Measurements from ENCODE around the gene EIF2D. TPM values are rescaled to one million over a fixed set of nuclear protein-coding genes. Genes with fewer than 3 reads are reported as not detected.

EIF2D gene
- total RNA-seq, 2 experiments from 2014 or later, result 97.9 to 100 TPM

GRCh38 chr1:206581114-206581497, 31.2 kb downstream of the EIF2D start:
- ChIA-PET CTCF (interaction anchor here (0.8 to 19.2 kb wide), 7 partner anchors 8 to 115 kb away, joined by 4 to 417 read pairs (median 6); partner anchors contain the start of gene EIF2D), POLR2A (interaction anchor here (2.2 to 10.1 kb wide), 2 partner anchors 21 to 29 kb away, joined by 8 to 253 read pairs; no protein-coding TSS in a partner anchor)

DNA sequence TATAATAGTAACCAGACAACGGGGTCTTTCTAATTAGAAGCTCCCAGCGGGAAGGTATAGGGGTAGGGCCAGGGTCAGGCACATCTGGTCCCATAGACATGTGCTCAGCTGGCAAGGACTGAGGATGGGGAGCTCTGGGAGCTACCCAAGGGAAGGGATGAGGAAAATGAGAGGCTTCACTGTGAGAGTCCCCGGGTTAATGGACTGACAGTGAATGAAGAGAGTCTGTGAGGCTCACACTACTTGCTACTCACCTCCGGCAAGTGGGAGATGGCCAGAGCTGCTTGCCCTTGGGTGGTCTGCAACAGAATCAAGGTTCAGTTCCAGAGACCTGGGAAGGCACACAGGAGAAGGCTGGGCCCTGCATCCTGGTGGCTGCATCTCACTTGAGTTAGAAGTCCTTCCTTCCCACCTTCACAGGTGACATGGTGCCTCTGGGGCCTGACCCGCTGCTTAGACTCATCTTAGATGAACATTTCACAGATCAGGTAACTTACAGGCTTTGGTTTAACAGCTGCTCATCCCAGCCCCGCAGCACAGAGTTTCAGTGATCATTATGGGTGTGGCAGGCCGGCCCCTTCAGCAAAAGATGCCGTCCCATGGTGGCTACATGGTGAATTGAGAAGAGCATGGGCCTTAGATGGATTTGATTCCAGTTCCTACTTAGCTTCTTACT, 31.7 kb downstream of the EIF2D start:
- POLR2A ChIA-PET, result interaction anchor here (0.7 to 10.1 kb wide), 6 partner anchors 9 to 55 kb away, joined by 3 to 253 read pairs (median 4); partner anchors contain the start of gene DYRK3
- CTCF ChIA-PET, result interaction anchor here (1.4 to 19.2 kb wide), 6 partner anchors 8 to 115 kb away, joined by 4 to 417 read pairs (median 10); partner anchors contain the start of gene EIF2D

GRCh38 chr1:206579747-206580437, 32.4 kb downstream of the EIF2D start:
- CTCF ChIA-PET, result interaction anchor here (1.4 to 19.2 kb wide), 5 partner anchors 9 to 114 kb away, joined by 4 to 417 read pairs (median 14); partner anchors contain the start of gene EIF2D
- POLR2A ChIA-PET, result interaction anchor here (0.7 to 10.1 kb wide), 6 partner anchors 9 to 56 kb away, joined by 3 to 253 read pairs (median 4); partner anchors contain the start of gene DYRK3

DNA sequence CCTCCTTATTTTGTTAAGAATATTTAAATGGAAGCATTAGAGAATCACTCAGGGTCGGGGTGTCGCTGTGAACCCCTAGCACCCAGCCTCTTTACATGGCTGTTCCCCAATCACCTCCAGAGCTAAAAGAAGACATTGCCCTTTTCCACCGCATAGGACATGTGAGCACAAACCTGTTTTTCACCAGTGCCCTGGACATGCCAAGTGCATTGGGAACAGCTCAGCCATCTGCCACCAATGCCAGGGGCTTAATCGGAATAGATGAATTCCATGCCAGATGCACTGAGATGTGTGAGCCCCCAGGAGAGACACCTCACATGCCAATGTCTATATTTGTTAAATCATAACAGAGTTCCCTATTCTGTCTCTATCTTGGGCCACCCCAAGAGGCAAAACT, 33.3 kb downstream of the EIF2D start:
- ChIA-PET CTCF (interaction anchor here (0.8 to 19.2 kb wide), 6 partner anchors 19 to 108 kb away, joined by 3 to 417 read pairs (median 9); partner anchors contain the start of genes DYRK3 and EIF2D), POLR2A (interaction anchor here (0.7 to 10.1 kb wide), 3 partner anchors 12 to 33 kb away, joined by 3 to 253 read pairs (median 14); partner anchors contain the start of gene EIF2D)

GRCh38 chr1:206578068-206578977, 33.9 kb downstream of the EIF2D start:
- CTCF ChIA-PET, result interaction anchor here (0.7 to 19.2 kb wide), 8 partner anchors 18 to 107 kb away, joined by 3 to 417 read pairs (median 4); partner anchors contain the start of genes DYRK3 and EIF2D
- POLR2A ChIA-PET, result interaction anchor here (0.6 to 10.1 kb wide), 7 partner anchors 10 to 471 kb away, joined by 3 to 253 read pairs (median 6); partner anchors contain the start of gene EIF2D

- CTCF ChIA-PET, result interaction anchor here (0.7 to 19.2 kb wide), 7 partner anchors 18 to 107 kb away, joined by 3 to 417 read pairs (median 4); partner anchors contain the start of genes DYRK3 and EIF2D
- POLR2A ChIA-PET, result interaction anchor here (0.6 to 10.1 kb wide), 5 partner anchors 9 to 472 kb away, joined by 5 to 253 read pairs (median 6); no protein-coding TSS in a partner anchor
Measured at GRCh38 chr1:206577626-206578025, 34.6 kb downstream of the EIF2D start.

DNA sequence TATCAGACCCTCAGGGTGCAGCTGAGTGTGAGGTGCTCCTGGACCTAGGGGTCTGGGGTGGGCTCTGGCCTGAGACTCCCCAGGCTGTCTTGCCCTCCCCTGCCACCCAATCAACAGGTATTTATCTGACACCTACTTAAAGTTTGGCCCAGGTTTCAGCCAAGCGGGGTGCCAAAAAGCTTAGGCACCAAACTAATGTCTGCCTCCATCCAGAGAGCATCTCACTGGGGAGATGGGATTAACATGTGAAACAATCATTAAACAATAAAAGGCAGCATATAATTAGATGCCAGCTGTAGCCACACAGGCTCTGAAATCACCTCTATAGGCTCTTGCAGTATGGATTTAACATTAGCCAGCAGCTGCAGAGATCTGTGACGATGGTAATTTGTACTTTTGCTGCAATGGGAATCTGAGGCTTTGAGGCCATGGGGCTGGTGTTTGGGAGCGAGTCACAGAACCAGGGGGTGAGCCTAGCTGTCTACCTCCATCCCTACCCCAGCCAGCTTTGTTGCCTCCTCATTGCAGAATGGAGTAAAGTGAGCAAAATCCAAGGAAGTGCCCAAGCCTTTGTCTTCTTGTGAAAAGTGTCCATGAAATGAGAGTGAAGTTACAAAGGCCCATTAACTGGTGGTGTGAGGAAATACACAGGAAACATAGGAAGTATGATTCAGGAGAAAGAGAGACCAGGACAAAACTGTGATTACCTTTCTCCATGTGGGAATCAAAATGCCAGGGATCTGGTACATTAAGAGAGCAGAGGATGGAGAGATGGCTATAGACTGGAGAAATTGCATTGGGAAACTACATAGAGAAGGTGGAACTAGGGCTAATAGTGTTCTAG, 36.1 kb downstream of the EIF2D start:
- POLR2A ChIA-PET, result interaction anchor here (0.6 to 10.1 kb wide), 3 partner anchors 16 to 85 kb away, joined by 4 to 253 read pairs (median 5); no protein-coding TSS in a partner anchor
- CTCF ChIA-PET, result interaction anchor here (0.7 to 19.2 kb wide), 6 partner anchors 8 to 88 kb away, joined by 3 to 417 read pairs (median 3); no protein-coding TSS in a partner anchor

- ChIA-PET CTCF (interaction anchor here (0.7 to 19.2 kb wide), 5 partner anchors 9 to 89 kb away, joined by 3 to 417 read pairs (median 3); no protein-coding TSS in a partner anchor), POLR2A (interaction anchor here (0.6 to 10.1 kb wide), 3 partner anchors 15 to 85 kb away, joined by 4 to 253 read pairs (median 5); no protein-coding TSS in a partner anchor)
Measured at GRCh38 chr1:206575165-206575893, 36.9 kb downstream of the EIF2D start.

DNA sequence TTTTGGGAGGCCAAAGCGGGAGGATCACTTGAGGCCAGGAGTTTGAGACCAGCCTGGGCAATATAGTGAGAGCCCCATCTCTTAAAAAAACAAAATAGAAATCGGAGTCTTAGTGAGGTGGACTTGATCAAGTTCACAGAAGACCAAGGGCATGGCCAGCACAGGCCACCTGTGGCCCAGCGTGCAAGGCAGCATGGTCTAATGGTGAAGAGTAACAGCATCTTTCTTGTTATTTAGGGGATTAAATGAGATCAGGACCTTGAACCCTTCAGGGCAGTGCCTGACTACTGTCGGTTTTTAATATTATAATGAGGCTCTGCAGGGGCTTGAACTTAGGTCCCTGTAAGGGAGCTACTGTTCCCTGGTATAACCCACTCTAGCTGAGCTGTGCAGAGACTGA, 38.5 kb downstream of the EIF2D start:
- POLR2A ChIA-PET, result interaction anchor here (0.5 to 10.1 kb wide), 2 partner anchors 8 to 13 kb away, joined by 8 to 253 read pairs; no protein-coding TSS in a partner anchor
- CTCF ChIA-PET, result interaction anchor here (1.6 to 19.2 kb wide), 4 partner anchors 10 to 31 kb away, joined by 3 to 417 read pairs (median 6); no protein-coding TSS in a partner anchor

GRCh38 chr1:206573319-206573718, 38.9 kb downstream of the EIF2D start:
- ChIA-PET POLR2A (interaction anchor here (0.5 to 10.1 kb wide), 2 partner anchors 9 to 13 kb away, joined by 8 to 253 read pairs; no protein-coding TSS in a partner anchor), CTCF (interaction anchor here (1.6 to 19.2 kb wide), 4 partner anchors 10 to 30 kb away, joined by 3 to 417 read pairs (median 6); no protein-coding TSS in a partner anchor)

DNA sequence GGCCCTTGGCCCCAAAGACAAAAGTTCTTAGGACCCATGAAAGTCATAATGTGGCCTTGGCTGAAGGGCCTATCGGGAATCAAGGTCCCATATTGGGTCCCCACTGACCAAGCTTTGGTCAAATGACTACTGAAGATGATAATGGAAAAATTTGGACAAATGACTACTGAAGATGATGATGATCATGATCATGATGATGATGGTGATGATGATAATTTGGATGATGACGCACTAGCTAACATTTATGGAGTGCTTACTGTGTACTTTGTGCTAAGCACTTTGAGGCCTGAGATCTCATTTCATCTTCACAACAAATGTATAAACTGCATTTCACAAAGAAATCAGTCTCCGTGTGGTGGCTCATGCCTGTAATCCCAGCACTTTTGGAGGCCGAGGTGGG, 39.4 kb downstream of the EIF2D start:
- POLR2A ChIA-PET, result interaction anchor here (10.1 kb wide), 1 partner anchor 12 kb away, joined by 253 read pairs; no protein-coding TSS in a partner anchor
- CTCF ChIA-PET, result interaction anchor here (1.6 to 19.2 kb wide), 4 partner anchors 10 to 30 kb away, joined by 3 to 417 read pairs (median 6); no protein-coding TSS in a partner anchor

DNA sequence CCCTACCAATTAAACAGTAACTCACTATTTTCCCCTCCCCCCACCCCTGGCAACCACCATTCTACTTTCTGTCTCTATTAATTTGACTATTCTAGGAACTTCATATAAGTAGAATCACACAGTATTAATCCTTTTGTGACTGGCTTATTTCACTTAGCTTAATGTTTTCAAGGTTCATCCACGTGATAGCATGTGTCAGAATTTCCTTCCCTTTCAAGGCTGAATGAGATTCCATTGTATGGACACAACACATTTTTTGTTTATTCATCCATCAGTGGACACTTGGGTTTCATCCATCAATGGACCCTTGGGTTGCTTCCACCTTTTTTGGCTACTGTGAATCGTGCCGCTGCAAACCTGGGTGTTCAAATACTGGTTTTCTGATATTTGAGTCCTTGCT, 41.7 kb downstream of the EIF2D start:
- ChIA-PET POLR2A (no interaction called here), CTCF (interaction anchor here (19.2 to 21.1 kb wide), 2 partner anchors 10 to 11 kb away, joined by 417 read pairs; no protein-coding TSS in a partner anchor)

- ChIA-PET CTCF (interaction anchor here (2.3 to 21.1 kb wide), 3 partner anchors 10 to 13 kb away, joined by 12 to 417 read pairs (median 20); no protein-coding TSS in a partner anchor), POLR2A (interaction anchor here (1.2 to 2.4 kb wide), 2 partner anchors 9 to 10 kb away, joined by 3 to 9 read pairs; no protein-coding TSS in a partner anchor)
Measured at GRCh38 chr1:206569556-206569955, 42.7 kb downstream of the EIF2D start.

DNA sequence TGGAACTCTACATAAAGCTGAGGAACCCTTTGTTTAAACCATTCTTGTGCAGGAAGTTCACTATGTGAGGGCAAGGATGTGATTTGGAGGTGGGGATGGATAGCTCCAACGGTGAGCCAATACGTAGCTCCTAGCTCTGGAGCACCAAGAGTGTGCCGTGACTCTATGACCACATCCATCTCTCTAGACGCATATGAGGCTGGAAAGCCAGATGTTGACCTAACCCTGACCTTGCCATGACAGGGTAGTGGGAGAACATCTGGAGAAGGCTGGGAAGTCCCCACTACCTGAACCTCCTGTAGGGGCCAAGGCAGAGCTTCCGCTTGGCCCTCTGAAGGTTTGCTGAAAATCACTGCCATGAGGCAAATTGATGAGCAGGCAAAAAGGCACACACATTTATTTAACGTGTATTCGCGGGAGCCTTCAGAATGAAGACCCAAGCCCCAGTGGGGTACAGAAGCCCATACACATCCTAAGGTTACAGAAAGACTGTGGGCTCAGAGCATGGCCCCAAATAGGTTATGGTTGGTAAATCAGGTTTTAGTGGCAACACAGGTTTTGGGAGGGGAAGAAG, 43.4 kb downstream of the EIF2D start:
- ChIA-PET CTCF (interaction anchor here (1.2 to 21.1 kb wide), 4 partner anchors 9 to 95 kb away, joined by 3 to 417 read pairs (median 16); no protein-coding TSS in a partner anchor), POLR2A (interaction anchor here (1.2 to 3.2 kb wide), 4 partner anchors 9 to 13 kb away, joined by 3 to 17 read pairs (median 6); no protein-coding TSS in a partner anchor)

- CTCF ChIA-PET, result interaction anchor here (0.9 to 21.1 kb wide), 6 partner anchors 8 to 96 kb away, joined by 3 to 417 read pairs (median 12); no protein-coding TSS in a partner anchor
- POLR2A ChIA-PET, result interaction anchor here (1.2 to 3.2 kb wide), 4 partner anchors 8 to 12 kb away, joined by 3 to 17 read pairs (median 6); no protein-coding TSS in a partner anchor
Measured at GRCh38 chr1:206568256-206568655, 44.0 kb downstream of the EIF2D start.
